ENCODE results near the gene IFFO2.
"Not testable (repeated sequence)": the region's sequence is repeated elsewhere in the genome, so short reads cannot be mapped to it uniquely, and the experiment has no call there.

IFFO2 gene

GRCh38 chr1:18871401-18872070 is 84.9 kb downstream of the IFFO2 start:
- DNase-seq, result no peak

GRCh38 chr1:18870957-18871356 is 85.5 kb downstream of the IFFO2 start:
- no peak for DNase-seq

DNA sequence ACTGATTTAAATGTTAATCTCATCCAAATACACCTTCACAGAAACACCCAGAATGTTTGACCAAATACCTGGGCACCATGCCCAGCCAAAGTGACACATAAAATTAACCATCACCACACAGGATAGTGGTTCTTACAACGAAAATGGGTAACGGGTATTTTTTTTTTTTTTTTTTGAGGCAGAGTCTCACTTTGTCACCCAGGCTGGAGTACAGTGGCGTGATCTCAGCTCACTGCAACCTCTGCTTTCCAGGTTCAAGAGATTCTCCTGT is 85.9 kb downstream of the IFFO2 start:
- DNase-seq, result not testable (repeated sequence)

- DNase-seq, result no peak
These were observed 86.5 kb downstream of the IFFO2 start for GRCh38 chr1:18869847-18870594.

DNA sequence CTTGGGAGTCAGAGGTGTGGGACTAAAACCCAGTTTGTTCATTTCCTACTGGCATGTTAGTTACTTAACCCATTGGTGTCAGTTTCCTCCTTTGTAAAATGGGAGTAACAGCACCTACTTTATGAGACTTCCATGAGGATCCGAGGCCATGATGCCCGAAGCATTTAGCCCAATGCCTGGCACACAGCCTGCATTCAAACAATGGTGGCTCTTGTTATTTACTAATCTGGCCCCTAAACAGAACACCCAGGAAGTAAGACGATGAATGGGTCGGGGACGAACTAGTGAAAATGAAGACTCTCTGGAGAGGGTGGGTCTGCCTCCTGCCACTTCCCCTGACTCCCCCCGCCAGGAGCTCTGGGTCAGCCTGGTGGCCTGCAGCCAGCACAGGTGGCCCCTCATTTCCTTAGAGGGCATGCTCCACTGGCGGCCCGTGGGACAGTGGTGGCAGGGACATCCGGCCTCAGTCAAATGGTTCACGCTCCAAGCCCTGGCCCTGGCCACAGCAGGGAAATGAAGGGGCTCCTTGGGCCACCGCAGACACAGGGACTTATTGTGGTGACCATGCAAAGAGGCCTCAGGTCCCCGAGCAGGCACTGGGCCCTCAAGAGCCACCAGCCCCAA is 87.6 kb downstream of the IFFO2 start:
- no peak for DNase-seq

- DNase-seq, result no peak
These were observed 88.1 kb downstream of the IFFO2 start for GRCh38 chr1:18868354-18868753.

- no peak for DNase-seq
These were observed 89.6 kb downstream of the IFFO2 start for GRCh38 chr1:18866846-18867245.

DNA sequence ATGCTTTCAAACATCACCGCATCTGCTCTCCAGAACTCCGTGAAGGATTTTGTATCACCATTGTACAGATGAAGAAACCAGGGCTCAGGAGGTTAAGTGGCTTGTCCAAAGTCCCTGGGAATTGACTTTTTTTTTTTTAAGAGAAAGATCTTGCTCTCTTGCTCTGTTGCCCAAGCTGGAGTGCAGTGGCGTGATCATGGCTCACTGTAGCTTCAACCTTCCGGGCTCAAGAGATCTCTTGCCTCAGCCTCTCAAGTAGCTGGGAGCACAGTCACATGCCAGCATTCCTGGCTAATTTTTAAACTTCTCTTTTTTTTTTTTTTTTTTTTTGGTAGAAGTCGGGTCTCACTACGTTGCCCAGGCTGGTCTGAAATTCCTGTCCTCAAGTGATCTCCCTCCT is 90.2 kb downstream of the IFFO2 start:
- no peak for DNase-seq

DNA sequence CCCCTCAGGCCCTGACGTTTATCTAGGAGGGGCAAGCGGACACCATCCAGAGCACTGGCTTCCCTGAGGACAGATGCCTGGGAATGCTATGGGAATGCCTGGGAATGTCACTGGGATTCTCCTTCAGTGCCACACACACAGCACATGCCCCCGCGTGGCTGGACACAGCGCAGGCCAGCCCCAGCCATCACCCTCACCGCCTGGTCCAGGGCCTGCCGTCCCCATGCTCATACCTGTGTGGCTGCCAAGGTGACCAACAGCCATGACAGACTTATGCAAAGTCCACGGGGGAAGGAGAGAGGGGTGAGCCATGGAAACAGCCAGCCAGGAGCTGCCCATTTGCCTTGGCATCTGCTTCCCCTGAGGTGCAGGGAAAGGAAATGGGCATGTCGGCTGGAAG is 91.3 kb downstream of the IFFO2 start:
- no peak for DNase-seq

DNA sequence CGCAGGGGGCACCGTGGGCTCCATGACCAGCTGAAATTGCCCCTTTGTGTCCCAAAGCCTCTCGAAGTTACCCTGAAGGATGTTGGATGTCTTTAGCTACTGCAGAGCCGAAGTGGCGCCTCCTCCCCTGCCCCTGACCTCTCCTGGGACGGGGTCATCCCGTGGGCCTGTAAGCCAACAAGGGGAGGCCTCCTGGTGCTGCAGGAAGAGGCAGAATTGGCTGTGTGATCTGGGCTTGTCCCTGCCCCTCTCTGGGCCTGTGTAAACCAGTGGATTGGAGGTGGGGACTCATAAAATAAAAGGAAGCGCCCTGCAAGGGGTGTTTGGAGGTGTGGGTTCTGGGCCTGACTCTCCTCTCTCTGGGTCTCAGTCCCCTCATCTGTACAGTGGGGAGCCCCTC is 94.9 kb downstream of the IFFO2 start:
- no peak for DNase-seq

DNA sequence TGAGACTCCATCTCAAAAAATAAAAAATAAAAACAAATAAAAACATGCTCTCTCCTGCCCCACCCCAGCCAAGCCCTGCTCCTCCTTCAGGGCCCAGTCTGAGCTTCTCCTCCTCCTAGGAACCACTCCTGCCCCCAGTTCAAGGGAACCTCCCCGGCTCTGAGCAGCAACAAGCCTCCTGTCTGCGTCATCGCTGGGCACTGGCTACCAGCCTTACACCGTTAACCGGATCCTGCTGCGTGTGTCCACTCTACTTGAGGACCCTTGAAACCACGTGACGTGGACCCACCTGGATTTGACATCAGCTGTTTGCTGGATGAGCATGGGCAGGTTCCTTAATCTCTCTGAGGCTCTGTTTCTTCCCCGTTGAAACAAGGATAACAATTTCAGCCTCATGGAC is 95.4 kb downstream of the IFFO2 start:
- DNase-seq, result no peak

DNA sequence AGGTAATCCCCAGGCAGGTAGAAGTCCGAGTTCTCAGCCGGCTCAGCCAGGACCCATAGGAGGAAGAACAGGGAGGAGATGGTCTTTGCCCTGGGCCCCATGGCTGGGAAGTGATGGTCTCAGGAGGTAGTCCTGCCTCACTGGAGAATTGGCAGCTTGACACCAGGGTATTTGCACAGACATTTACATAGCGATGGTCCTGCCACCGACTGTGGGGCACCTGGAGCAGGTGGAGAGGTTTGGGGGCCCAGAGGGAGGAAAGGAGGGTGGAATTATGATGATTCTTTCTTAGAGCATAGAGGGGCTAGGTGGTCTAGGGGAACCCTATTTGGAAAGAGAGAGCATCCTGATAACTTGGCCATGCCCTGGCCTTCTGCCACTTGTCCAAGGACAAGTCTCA is 96.9 kb downstream of the IFFO2 start, which contains the start of gene TAS1R2:
TAS1R2 (minus strand) TSS at position 101 of the 400 bp plus-strand sequence; CDS start at position 101, 0 bp downstream.
- DNase-seq, result no peak

GRCh38 chr1:18858070-18858688 is 98.3 kb downstream of the IFFO2 start:
- DNase-seq, result no peak

DNA sequence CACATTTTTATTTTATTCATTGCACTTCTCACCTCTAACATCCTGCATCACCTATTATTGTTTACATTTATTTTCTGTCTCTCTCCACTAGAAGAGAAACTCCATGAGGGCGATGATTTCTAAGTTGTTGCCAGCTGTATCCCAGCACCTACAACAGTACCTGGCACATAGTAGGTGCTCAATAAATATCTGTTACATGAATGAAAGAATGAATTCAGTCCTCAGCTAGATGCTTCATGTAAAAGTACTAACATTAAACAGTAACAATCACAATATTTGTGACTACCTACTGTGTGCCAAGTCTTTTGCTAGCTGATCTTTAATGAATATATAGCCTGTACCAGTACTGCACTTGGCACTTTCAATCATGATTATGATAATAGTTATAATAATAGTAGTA is 100.0 kb downstream of the IFFO2 start:
- DNase-seq, result no peak

- DNase-seq, result no peak
These were observed 100.9 kb downstream of the IFFO2 start for GRCh38 chr1:18855573-18855972.

DNA sequence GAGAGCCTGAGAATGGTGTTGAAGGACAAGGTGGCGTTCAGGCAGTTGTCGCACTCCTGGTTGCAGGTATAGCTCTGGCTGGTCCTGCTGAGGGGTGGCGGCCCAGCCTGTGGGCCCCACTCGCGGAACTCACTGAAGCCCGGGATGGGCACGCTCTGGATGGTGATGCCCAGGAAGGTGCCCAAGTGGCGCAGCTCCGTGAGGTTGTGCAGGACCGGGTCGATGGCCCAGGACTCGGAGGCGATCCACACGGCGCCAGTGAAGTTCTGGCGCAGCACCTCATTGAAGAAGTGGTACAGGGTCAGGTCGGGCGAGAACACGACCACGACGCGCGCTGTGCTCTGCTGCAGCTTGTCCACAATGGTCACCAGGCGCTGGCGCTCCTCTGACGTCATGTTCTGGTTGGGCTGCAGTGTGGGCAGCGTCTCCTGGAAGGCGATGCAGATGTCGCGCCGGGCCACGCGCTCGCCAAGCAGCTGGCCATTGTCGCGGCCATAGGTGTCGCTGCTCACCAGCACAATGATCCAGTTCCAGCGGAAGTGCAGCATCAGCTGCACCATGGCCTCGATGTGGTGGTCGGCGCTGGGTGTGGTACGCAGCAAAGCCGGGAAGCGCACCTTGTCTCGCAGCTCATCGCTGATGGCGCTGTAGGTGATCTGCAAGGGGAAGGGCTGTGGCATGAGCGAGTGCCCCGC is 102.0 kb downstream of the IFFO2 start:
- DNase-seq, result no peak

All from NCI-H345 (cell line).